HepG2 (cell line): Measurements from ENCODE around the gene HMGCR. TPM values are rescaled to one million over a fixed set of nuclear protein-coding genes. Genes with fewer than 3 reads are reported as not detected.

Experiments
- ATAC-seq: fragments of 200-7000 bp; cut with Tn5 transposase; 3 replicates; pipeline ENCODE4 v1.9.1; 2020; ENCODE audit warnings: mild to moderate bottlenecking, moderate library complexity
- BruUV-seq: library from RNA; stranded (reverse); fragments of 400-500 nt; replicated peaks from 2 replicates; lab custom pipeline; 2021; lab: Mats Ljungman, UMichigan
- CTCF ChIA-PET: fragments of 300-600 bp; formaldehyde crosslinking; extraction: SDS; loops from one replicate; lab custom pipeline; 2021; ENCODE audit warnings: low total read pairs, inconsistent platforms, low intra/inter-chr PET ratio; lab: Yijun Ruan, JAX
- POLR2A ChIA-PET: fragments of 350-600 bp; sonication (Branson Sonifier 250); formaldehyde crosslinking; loops from one replicate; lab custom pipeline; 2020; ENCODE audit warnings: antibody characterized with exemption, inconsistent platforms; lab: Yijun Ruan, JAX
- DNase-seq: peaks from one replicate; pipeline ENCODE4 v3.0.0-alpha.2; 2015; ENCODE audit warnings: low spot score
- FAIRE-seq: peaks from 3 replicates; lab custom pipeline; 2011; peaks lifted over from hg19 to GRCh38; lab: Jason Lieb, UNC
- H2AFZ ChIP-seq: one replicate; pipeline ENCODE4 v1.6.1; 2011; ENCODE audit warnings: low read length, inconsistent platforms
- H3K27ac ChIP-seq: fragments of 300-600 bp; 3 replicates; pipeline ENCODE4 v1.8.0; 2011; ENCODE audit warnings: mixed run types, mild to moderate bottlenecking, mixed read lengths, low read length, inconsistent platforms; ENCODE audit not compliant: insufficient read depth; ENCODE audit errors: extremely low read length
- H3K27me3 ChIP-seq, 2 experiments: fragments of 200-600 bp in 1 of 2; 2 replicates in 1 of 2; 3 replicates in 1 of 2; pipeline versions ENCODE4 v1.6.0 to v1.8.0; 2011; ENCODE audit warnings: low read length in 2 of 2, mild to moderate bottlenecking in 2 of 2, moderate library complexity in 2 of 2, inconsistent platforms in 1 of 2; ENCODE audit not compliant: insufficient read depth in 2 of 2, control insufficient read depth in 1 of 2
- H3K36me3 ChIP-seq, 2 experiments: fragments of 200-600 bp in 1 of 2; replicated peaks in 1 of 2; 2 replicates in 1 of 2; 3 replicates in 1 of 2; pipeline versions ENCODE4 v1.5.1 to v1.8.0; 2011; ENCODE audit warnings: low read length in 2 of 2, inconsistent platforms in 1 of 2; ENCODE audit not compliant: insufficient read depth in 2 of 2, control insufficient read depth in 1 of 2
- H3K4me1 ChIP-seq: 2 replicates; pipeline ENCODE4 v1.5.1; 2012; ENCODE audit warnings: low read length, inconsistent platforms; ENCODE audit not compliant: insufficient read depth
- H3K4me2 ChIP-seq: 2 replicates; pipeline ENCODE4 v1.6.0; 2011; ENCODE audit warnings: low read depth, low read length, inconsistent platforms
- H3K4me3 ChIP-seq, 3 experiments: fragments of 200-600 bp in 1 of 3; sonication (generic), shearing (Covaris generic) in 1 of 3; replicated peaks in 1 of 3; 2 replicates each; pipeline ENCODE4 v1.5.1; 2011 to 2016; ENCODE audit warnings: low read length in 3 of 3, inconsistent platforms in 2 of 3, low read depth in 2 of 3, mild to moderate bottlenecking in 2 of 3, control low read depth in 1 of 3, mixed read lengths in 1 of 3; ENCODE audit not compliant: insufficient read depth in 1 of 3
- H3K79me2 ChIP-seq: one replicate; pipeline ENCODE4 v1.6.1; 2011; ENCODE audit warnings: low read length, inconsistent platforms; ENCODE audit not compliant: insufficient read depth
- H3K9ac ChIP-seq: 2 replicates; pipeline ENCODE4 v1.6.0; 2011; ENCODE audit warnings: mild to moderate bottlenecking, low read depth, low read length, inconsistent platforms; ENCODE audit not compliant: insufficient read depth
- H3K9me3 ChIP-seq: 2 replicates; pipeline ENCODE4 v1.5.1; 2012; ENCODE audit warnings: mild to moderate bottlenecking, low read length
- H4K20me1 ChIP-seq: 2 replicates; pipeline ENCODE4 v1.6.0; 2011; ENCODE audit warnings: inconsistent platforms, mild to moderate bottlenecking, low read length, moderate library complexity; ENCODE audit not compliant: insufficient read depth
- FOSL1 ChIP-seq: sonication (generic); formaldehyde crosslinking; IDR thresholded peaks from 2 replicates; pipeline ENCODE4 v1.9.0; 2021; ENCODE audit warnings: missing genetic modification reagents, borderline replicate concordance
- GABPB1 ChIP-seq: IDR thresholded peaks from 2 replicates; pipeline ENCODE4 v1.6.1; 2016; ENCODE audit warnings: mild to moderate bottlenecking, missing genetic modification reagents, moderate library complexity, missing compliant biosample characterization
- HNF1A ChIP-seq, 2 experiments: sonication (generic) in 1 of 2; formaldehyde crosslinking in 1 of 2; IDR thresholded peaks; 2 replicates each; pipeline versions ENCODE4 v1.4.0 to v1.6.1; 2016 to 2020; ENCODE audit warnings: borderline replicate concordance in 1 of 2, low read depth in 1 of 2, mild to moderate bottlenecking in 1 of 2, missing genetic modification reagents in 1 of 2
- HNRNPUL1 ChIP-seq: fragments of 200-400 bp; formaldehyde crosslinking; IDR thresholded peaks from 2 replicates; pipeline ENCODE4 v1.6.1; 2017; ENCODE audit warnings: low read depth, mild to moderate bottlenecking, low read length, moderate library complexity
- MXD4 ChIP-seq: IDR thresholded peaks from 2 replicates; pipeline ENCODE4 v1.6.1; 2016; ENCODE audit warnings: mild to moderate bottlenecking, missing biosample characterization, missing genetic modification reagents
- MYC ChIP-seq: sonication (generic); formaldehyde crosslinking; IDR thresholded peaks from 2 replicates; pipeline ENCODE4 v1.9.0; 2021; ENCODE audit warnings: missing genetic modification reagents, borderline replicate concordance
- NPAS2 ChIP-seq: sonication (generic); formaldehyde crosslinking; IDR thresholded peaks from 2 replicates; pipeline ENCODE4 v1.8.0; 2022; ENCODE audit warnings: mild to moderate bottlenecking, missing genetic modification reagents, borderline replicate concordance
- NR2C2 ChIP-seq: sonication (generic); formaldehyde crosslinking; IDR thresholded peaks from 2 replicates; pipeline ENCODE4 v1.4.0; 2020; ENCODE audit warnings: missing genetic modification reagents, mild to moderate bottlenecking, moderate library complexity, borderline replicate concordance
- RFX3 ChIP-seq: IDR thresholded peaks from 2 replicates; pipeline ENCODE4 v1.6.1; 2016; ENCODE audit warnings: missing biosample characterization, missing genetic modification reagents
- SYNCRIP ChIP-seq: fragments of 200-400 bp; formaldehyde crosslinking; IDR thresholded peaks from 2 replicates; pipeline ENCODE4 v1.6.1; 2018; ENCODE audit warnings: mild to moderate bottlenecking, low read depth, low read length; ENCODE audit not compliant: insufficient read depth
- TSC22D2 ChIP-seq: sonication (generic); formaldehyde crosslinking; IDR thresholded peaks from 2 replicates; pipeline ENCODE4 v1.5.1; 2020; ENCODE audit warnings: missing genetic modification reagents, mild to moderate bottlenecking, borderline replicate concordance
- ZNF350 ChIP-seq: sonication (generic); formaldehyde crosslinking; IDR thresholded peaks from 2 replicates; pipeline ENCODE4 v1.4.0; 2020; ENCODE audit warnings: mild to moderate bottlenecking, low read depth, missing genetic modification reagents, borderline replicate concordance
- ZNF510 ChIP-seq: sonication (generic); formaldehyde crosslinking; IDR thresholded peaks from 2 replicates; pipeline ENCODE4 v1.4.0; 2020; ENCODE audit warnings: low read depth, mild to moderate bottlenecking, missing genetic modification reagents
- ZNF839 ChIP-seq: sonication (generic); formaldehyde crosslinking; IDR thresholded peaks from 2 replicates; pipeline ENCODE4 v1.4.0; 2020; ENCODE audit warnings: missing genetic modification reagents, mild to moderate bottlenecking, borderline replicate concordance
- ZSCAN31 ChIP-seq: sonication (generic); formaldehyde crosslinking; IDR thresholded peaks from 2 replicates; pipeline ENCODE4 v1.5.0; 2020; ENCODE audit warnings: low read depth, mild to moderate bottlenecking, missing genetic modification reagents
- WGBS: methylation state at CpG from one replicate; pipeline ENCODE4 v1.1.6; 2017; ENCODE audit warnings: low lambda C conversion rate; 5-methylcytosine and 5-hydroxymethylcytosine counted together
- in situ Hi-C: cut with HindIII; loops from 2 replicates; pipeline ENCODE4 v1.10.0; 2017; ENCODE audit warnings: low pct_unique_long_range_greater_than_20kb; ENCODE audit not compliant: extremely low pct_ligation_motif_present
- intact Hi-C: fragments of 100-400 bp; cut with micrococcal nuclease; formaldehyde crosslinking; loops from one replicate; pipeline ENCODE4 v1.10.0; 2022; ENCODE audit not compliant: unreplicated experiment
- polyA plus RNA-seq, 8 experiments: library from polyadenylated mRNA; depleted of rRNA in 3 of 8; stranded (reverse) in 7 of 8; unstranded in 1 of 8; fragments of >200 nt; fragmentation: Illumina TruSeq in 4 of 8; extraction: Trizol in 4 of 8; gene quantifications; 2 replicates each; pipeline versions ENCODE4 v1.2.1 to v1.2.3, GENCODE V29; 2011 to 2016; ENCODE audit warnings: low read depth in 4 of 8, missing spikeins in 1 of 8, mixed read lengths in 1 of 8; ENCODE audit not compliant: insufficient read depth in 1 of 8
- total RNA-seq, 5 experiments: library from RNA; depleted of rRNA; stranded (reverse); fragments of >200 nt; fragmentation: Illumina TruSeq; extraction: Trizol; gene quantifications; 2 replicates each; pipeline ENCODE4 v1.2.3, GENCODE V29; 2016; ENCODE audit warnings: low read depth in 1 of 5
- TF ChIP-seq, protein P1 (sequence below): sonication (generic); formaldehyde crosslinking; IDR thresholded peaks from 2 replicates; pipeline ENCODE4 v1.8.0; 2022; ENCODE audit warnings: mild to moderate bottlenecking, missing genetic modification reagents

The HMGCR gene
- total and polyA plus RNA-seq, 2 of the 13 experiments (the other 11 are each of a cell fraction or from before 2014, with no cell fraction given), result 43.0 to 144 TPM

DNA sequence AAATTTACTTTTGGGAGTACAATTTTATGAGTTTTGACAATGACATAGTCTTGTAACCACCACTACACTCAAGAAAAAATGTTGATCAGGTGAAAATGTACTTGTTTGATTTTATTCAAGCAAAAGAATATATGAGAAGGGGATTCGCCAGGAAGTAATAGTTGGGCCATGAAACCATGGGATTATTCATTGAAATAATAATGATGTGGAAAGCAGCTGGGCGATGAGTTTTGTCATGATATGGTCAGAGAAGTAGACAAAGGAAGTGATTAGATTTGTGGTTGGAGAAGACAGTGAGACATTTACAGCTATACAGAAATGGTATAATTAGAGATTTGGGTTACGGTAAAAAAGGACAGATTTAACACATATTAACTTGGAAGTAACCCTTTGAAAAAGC lies 11.2 kb downstream of the HMGCR start:
- Histone ChIP-seq H3K27ac (no peak overlapping the region), H3K27me3 (no peaks in the 10 kb centered on the region), H3K4me1 (peaks cover 10% of the 10 kb centered on the region; the same call in 1 of the 2 replicates), H4K20me1 (peaks cover 39% of the 10 kb centered on the region), H3K36me3 (peaks cover 14 to 87% of the 10 kb centered on the region in 2 experiments), H3K4me3 (no peak overlapping the region), H3K9me3 (no peaks in the 10 kb centered on the region), H3K4me2 (no peak overlapping the region), H3K9ac (no peak overlapping the region), H2AFZ (no peak overlapping the region), H3K79me2 (peaks cover 75% of the 10 kb centered on the region)
- in situ Hi-C loops, result no loop called here
- WGBS, result 93% methylated on average over 3 of the region's 3 CpGs
- no peak for TF ChIP-seq MXD4
- TF ChIP-seq ZNF350 (CRISPR knock-in tag), result no peak
- no peak for TF ChIP-seq SYNCRIP
- no peak for TF ChIP-seq NPAS2 (CRISPR knock-in tag)
- TF ChIP-seq TSC22D2 (CRISPR knock-in tag), result no peak
- TF ChIP-seq HNF1A (IDR thresholded peaks at IDR 0.05; ENCODE audit: low read depth), result no peak
- no peak for TF ChIP-seq HNF1A (CRISPR knock-in tag; IDR thresholded peaks at IDR 0.05; ENCODE audit: borderline replicate concordance)
- no peak for TF ChIP-seq FOSL1 (CRISPR knock-in tag)
- no peak for TF ChIP-seq NR2C2
- TF ChIP-seq, protein P1, sequence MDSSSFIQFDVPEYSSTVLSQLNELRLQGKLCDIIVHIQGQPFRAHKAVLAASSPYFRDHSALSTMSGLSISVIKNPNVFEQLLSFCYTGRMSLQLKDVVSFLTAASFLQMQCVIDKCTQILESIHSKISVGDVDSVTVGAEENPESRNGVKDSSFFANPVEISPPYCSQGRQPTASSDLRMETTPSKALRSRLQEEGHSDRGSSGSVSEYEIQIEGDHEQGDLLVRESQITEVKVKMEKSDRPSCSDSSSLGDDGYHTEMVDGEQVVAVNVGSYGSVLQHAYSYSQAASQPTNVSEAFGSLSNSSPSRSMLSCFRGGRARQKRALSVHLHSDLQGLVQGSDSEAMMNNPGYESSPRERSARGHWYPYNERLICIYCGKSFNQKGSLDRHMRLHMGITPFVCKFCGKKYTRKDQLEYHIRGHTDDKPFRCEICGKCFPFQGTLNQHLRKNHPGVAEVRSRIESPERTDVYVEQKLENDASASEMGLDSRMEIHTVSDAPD (CRISPR knock-in tag), result no peak
- TF ChIP-seq GABPB1, result no peak
- TF ChIP-seq MYC, result no peak
- TF ChIP-seq RFX3, result no peak
- no peak for TF ChIP-seq HNRNPUL1
- TF ChIP-seq ZNF510 (CRISPR knock-in tag), result no peak
- TF ChIP-seq ZNF839 (CRISPR knock-in tag), result no peak
- no peak for TF ChIP-seq ZSCAN31 (CRISPR knock-in tag)
- ATAC-seq (no peak), DNase-seq (no peak), FAIRE-seq (no peak)
- ChIA-PET POLR2A (no interaction called here), CTCF (interaction anchor here (0.6 kb wide), 1 partner anchor 117 kb away, joined by 3 read pairs; no protein-coding TSS in a partner anchor)
- intact Hi-C loops, result no loop called here
- no TSS peak for BruUV-seq
